ENCODE measurements around the gene SSRP1. TPM values are rescaled to one million over a fixed set of nuclear protein-coding genes. Genes with fewer than 3 reads are reported as not detected.

Gene SSRP1
- total and polyA plus RNA-seq, 12 donors, result 25.3 to 106 (median 56.9) TPM

DNA sequence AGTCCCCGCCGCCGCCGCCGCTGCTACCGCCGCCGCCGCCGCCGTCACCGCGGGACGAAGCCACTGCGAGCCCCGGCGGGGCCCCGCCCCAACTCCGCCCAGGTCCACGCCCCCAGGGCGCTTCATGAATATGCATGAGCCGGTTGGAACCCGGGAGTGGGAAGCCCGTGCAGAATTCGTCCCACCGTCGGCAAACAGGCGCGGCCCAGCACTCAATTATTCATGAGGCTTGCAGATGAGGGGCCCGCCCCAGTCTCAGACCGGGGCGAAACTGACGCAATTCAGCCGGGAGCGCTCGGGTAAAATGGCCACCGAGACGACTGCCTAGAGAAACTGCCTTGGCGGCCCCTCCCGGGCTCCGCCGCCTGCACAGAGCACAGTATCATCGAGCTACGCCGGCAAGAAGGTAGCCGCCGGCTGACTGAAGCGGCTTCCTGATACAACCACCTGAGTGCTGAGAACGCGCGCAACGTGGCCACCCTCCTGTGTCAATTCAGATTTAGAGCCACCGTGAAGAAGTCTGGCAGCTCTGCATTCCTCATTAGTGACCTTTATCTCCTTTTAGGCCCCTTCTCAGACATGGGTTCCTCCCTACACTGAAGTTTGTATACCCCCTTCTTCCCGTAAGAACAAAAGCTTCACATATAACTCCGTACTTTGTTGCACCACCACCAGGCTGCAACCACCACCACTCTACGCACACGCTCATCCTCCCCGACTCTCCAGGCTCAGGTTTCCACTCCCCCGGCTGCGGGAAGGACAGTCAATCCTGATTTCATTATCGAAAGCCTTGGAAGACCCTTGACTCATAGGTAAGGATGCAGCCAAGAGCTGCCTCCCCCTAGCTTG lies 10.6 kb downstream of the SSRP1 start, which contains the start of gene TNKS1BP1:
TNKS1BP1 (minus strand) TSS at position 67 of the 849 bp plus-strand sequence. CDS start 3,067 bp downstream, outside the sequence.
- peaks cover 0 to 44% of the 10 kb centered on the region in 2 donors for H3K36me3 ChIP-seq (replicated peaks in 1 of 2)
- peak; percentile 26 to 91 for TF ChIP-seq POLR2A (IDR thresholded peaks at IDR 0.05)
- TF ChIP-seq, protein P1, sequence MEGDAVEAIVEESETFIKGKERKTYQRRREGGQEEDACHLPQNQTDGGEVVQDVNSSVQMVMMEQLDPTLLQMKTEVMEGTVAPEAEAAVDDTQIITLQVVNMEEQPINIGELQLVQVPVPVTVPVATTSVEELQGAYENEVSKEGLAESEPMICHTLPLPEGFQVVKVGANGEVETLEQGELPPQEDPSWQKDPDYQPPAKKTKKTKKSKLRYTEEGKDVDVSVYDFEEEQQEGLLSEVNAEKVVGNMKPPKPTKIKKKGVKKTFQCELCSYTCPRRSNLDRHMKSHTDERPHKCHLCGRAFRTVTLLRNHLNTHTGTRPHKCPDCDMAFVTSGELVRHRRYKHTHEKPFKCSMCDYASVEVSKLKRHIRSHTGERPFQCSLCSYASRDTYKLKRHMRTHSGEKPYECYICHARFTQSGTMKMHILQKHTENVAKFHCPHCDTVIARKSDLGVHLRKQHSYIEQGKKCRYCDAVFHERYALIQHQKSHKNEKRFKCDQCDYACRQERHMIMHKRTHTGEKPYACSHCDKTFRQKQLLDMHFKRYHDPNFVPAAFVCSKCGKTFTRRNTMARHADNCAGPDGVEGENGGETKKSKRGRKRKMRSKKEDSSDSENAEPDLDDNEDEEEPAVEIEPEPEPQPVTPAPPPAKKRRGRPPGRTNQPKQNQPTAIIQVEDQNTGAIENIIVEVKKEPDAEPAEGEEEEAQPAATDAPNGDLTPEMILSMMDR (IDR thresholded peaks at IDR 0.05), result peak in 3 of 6 experiments; percentile 14 to 37 (median 22)
- WGBS, 4 donors, result 1% methylated on average over 25 to 61 of the region's 61 CpGs
- H3K27ac ChIP-seq, result peak within 1 kb of the TSS; percentile 82 to 100 (median 98)
- H3K27me3 ChIP-seq, result no peaks in the 10 kb centered on the region
- intact Hi-C loops (cut with DNase I), result no loop called here
- peak; percentile 96 to 99 (median 99) for DNase-seq
- H3K4me1 ChIP-seq (replicated peaks in 1 of 2), result peaks cover 39 to 51% of the 10 kb centered on the region in 2 donors
- peak within 1 kb of the TSS; percentile 20 to 92 (median 64) for H3K4me3 ChIP-seq
- no peaks in the 10 kb centered on the region for H3K9me3 ChIP-seq (replicated peaks in 1 of 3)

GRCh38 chr11:57324154-57324885 lies 11.4 kb downstream of the SSRP1 start:
- Histone ChIP-seq H3K27me3 (no peaks in the 10 kb centered on the region), H3K4me1 (replicated peaks in 1 of 2) (peaks cover 45 to 56% of the 10 kb centered on the region in 2 donors), H3K9me3 (replicated peaks in 1 of 3) (no peaks in the 10 kb centered on the region), H3K36me3 (replicated peaks in 1 of 2) (peaks cover 0 to 44% of the 10 kb centered on the region in 2 donors), H3K27ac (peak overlapping the region; percentile 75 to 100 (median 98)), H3K4me3 (peak overlapping the region; percentile 20 to 92 (median 64))
- DNase-seq, result peak; percentile 61 to 79 (median 64)
- WGBS, 4 donors, result 0 to 8% (median 1%) methylated on average over 2 to 60 of the region's 64 CpGs
- TF ChIP-seq POLR2A (IDR thresholded peaks at IDR 0.05), result peak in 1 of 2 donors; percentile 20
- TF ChIP-seq, protein P1 (IDR thresholded peaks at IDR 0.05), result no peak
- intact Hi-C loops (cut with DNase I), result no loop called here

DNA sequence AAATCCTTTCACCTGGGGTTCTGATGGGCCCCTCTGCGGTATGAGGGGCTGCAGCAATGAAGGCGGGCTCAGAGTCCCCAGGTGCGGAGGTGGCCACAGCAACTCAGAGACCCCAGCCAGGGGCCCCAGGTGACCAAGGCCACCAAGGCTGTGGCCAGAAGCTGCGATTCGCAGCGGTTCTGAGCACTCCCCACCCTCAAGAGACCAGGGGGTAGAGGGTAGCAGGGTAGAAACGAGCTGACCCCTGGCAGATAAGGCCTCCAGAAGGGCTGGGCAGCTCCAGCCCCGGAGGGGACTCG lies 11.9 kb downstream of the SSRP1 start:
- intact Hi-C loops (cut with DNase I), result no loop called here
- no peak for TF ChIP-seq POLR2A (IDR thresholded peaks at IDR 0.05)
- TF ChIP-seq, protein P1 (IDR thresholded peaks at IDR 0.05), result no peak
- Histone ChIP-seq H3K4me1 (replicated peaks in 1 of 2) (peaks cover 45 to 60% of the 10 kb centered on the region in 2 donors), H3K4me3 (peak overlapping the region; percentile 20 to 92 (median 64)), H3K9me3 (replicated peaks in 1 of 3) (no peaks in the 10 kb centered on the region), H3K27ac (peak overlapping the region; percentile 75 to 100 (median 98)), H3K27me3 (no peaks in the 10 kb centered on the region), H3K36me3 (replicated peaks in 1 of 2) (peaks cover 0 to 42% of the 10 kb centered on the region in 2 donors)
- 23 to 33% (median 26%) methylated on average over 3 to 9 of the region's 9 CpGs for WGBS, 4 donors
- DNase-seq, result no peak

Measured in adrenal gland (tissue), 12 donors.